Activated CD4-positive, alpha-beta T cell treated with anti-CD3 and anti-CD28 coated beads, Interleukin-2, amount 50 U/mL, for 1 hour (primary cell): ENCODE measurements around the gene EPG5.
A peak's percentile ranks its signal among the peaks of the same experiment; 100 is the strongest.

ENCODE experiments used
- DNase-seq: peaks from one replicate; pipeline ENCODE4 v3.0.0-alpha.2; 2020

Gene EPG5

GRCh38 chr18:45910405-45911023 lies 56.6 kb downstream of the EPG5 start:
- peak; percentile 64 for DNase-seq

- DNase-seq, result no peak
Observed at GRCh38 chr18:45901654-45902210, 65.4 kb downstream of the EPG5 start.

GRCh38 chr18:45900623-45901022 lies 66.5 kb downstream of the EPG5 start:
- no peak for DNase-seq

GRCh38 chr18:45896991-45897390 lies 70.1 kb downstream of the EPG5 start:
- DNase-seq, result no peak

GRCh38 chr18:45896452-45896851 lies 70.7 kb downstream of the EPG5 start:
- no peak for DNase-seq

GRCh38 chr18:45895339-45895738 lies 71.8 kb downstream of the EPG5 start:
- no peak for DNase-seq

- DNase-seq, result no peak
Observed at GRCh38 chr18:45894818-45895217, 72.3 kb downstream of the EPG5 start.

GRCh38 chr18:45891806-45892205 lies 75.3 kb downstream of the EPG5 start:
- DNase-seq, result no peak

GRCh38 chr18:45890606-45891005 lies 76.5 kb downstream of the EPG5 start:
- DNase-seq, result no peak

- DNase-seq, result no peak
Observed at GRCh38 chr18:45889419-45890064, 77.6 kb downstream of the EPG5 start.

- no peak for DNase-seq
Observed at GRCh38 chr18:45887585-45887984, 79.5 kb downstream of the EPG5 start.

- no peak for DNase-seq
Observed at GRCh38 chr18:45880876-45881558, 86.1 kb downstream of the EPG5 start.

- DNase-seq, result peak; percentile 69
Observed at GRCh38 chr18:45879681-45880655, 87.2 kb downstream of the EPG5 start.

GRCh38 chr18:45877403-45877802 lies 89.7 kb downstream of the EPG5 start:
- DNase-seq, result no peak

- no peak for DNase-seq
Observed at GRCh38 chr18:45876161-45876560, 91.0 kb downstream of the EPG5 start.

GRCh38 chr18:45874491-45875184 lies 92.5 kb downstream of the EPG5 start:
- DNase-seq, result peak; percentile 17

- no peak for DNase-seq
Observed at GRCh38 chr18:45871431-45872084, 95.6 kb downstream of the EPG5 start.

- no peak for DNase-seq
Observed at GRCh38 chr18:45870419-45870818, 96.7 kb downstream of the EPG5 start.

GRCh38 chr18:45865466-45865865 lies 101.7 kb downstream of the EPG5 start:
- no peak for DNase-seq

- DNase-seq, result no peak
Observed at GRCh38 chr18:45864081-45864480, 103.0 kb downstream of the EPG5 start.

GRCh38 chr18:45863469-45863868 lies 103.7 kb downstream of the EPG5 start:
- no peak for DNase-seq

- DNase-seq, result no peak
Observed at GRCh38 chr18:45861926-45862325, 105.2 kb downstream of the EPG5 start.
